GM12878 (cell line): ENCODE results near the gene TMSB10. TPM values are rescaled to one million over a fixed set of nuclear protein-coding genes. Genes with fewer than 3 reads are reported as not detected.

ENCODE experiments used
- BACH1 ChIP-seq: fragments of 450-650 bp; IDR thresholded peaks from 2 replicates; pipeline ENCODE4 v1.6.1; 2017; ENCODE audit warnings: mild to moderate bottlenecking, borderline replicate concordance
- BCL11A ChIP-seq: IDR thresholded peaks from 2 replicates; pipeline ENCODE4 v1.6.1; 2011; ENCODE audit warnings: low read depth, low read length
- CBX5 ChIP-seq: sonication (generic); IDR thresholded peaks from 2 replicates; pipeline ENCODE4 v1.6.1; 2016; ENCODE audit warnings: low read depth, moderate library complexity, mild to moderate bottlenecking, inconsistent platforms
- CHD2 ChIP-seq: IDR thresholded peaks from 2 replicates; pipeline ENCODE4 v1.6.1; 2011; ENCODE audit warnings: low read depth, low read length, improper control_type of control experiment, borderline replicate concordance
- DPF2 ChIP-seq: fragments of 450-650 bp; IDR thresholded peaks from 2 replicates; pipeline ENCODE4 v1.6.1; 2017; ENCODE audit warnings: mild to moderate bottlenecking
- EGR1 ChIP-seq, 2 experiments: IDR thresholded peaks; 1 replicate in 1 of 2; 2 replicates in 1 of 2; pipeline ENCODE4 v1.6.1; 2011 to 2012; ENCODE audit warnings: low read depth in 2 of 2, low read length in 2 of 2, borderline replicate concordance in 1 of 2, mild to moderate bottlenecking in 1 of 2, moderate library complexity in 1 of 2
- EZH2 ChIP-seq: IDR thresholded peaks from 2 replicates; pipeline ENCODE4 v1.6.1; 2012; ENCODE audit warnings: low read depth, mild to moderate bottlenecking, control low read depth, inconsistent platforms, low read length, borderline replicate concordance; ENCODE audit not compliant: control insufficient read depth
- HDAC2 ChIP-seq: fragments of 200-600 bp; sonication (generic); IDR thresholded peaks from 2 replicates; pipeline ENCODE4 v1.6.1; 2017
- IKZF2 ChIP-seq, 2 experiments: fragments of 450-650 bp; IDR thresholded peaks; 2 replicates each; pipeline ENCODE4 v1.6.1; 2017; ENCODE audit warnings: mild to moderate bottlenecking in 2 of 2, moderate library complexity in 2 of 2
- NRF1 ChIP-seq: conservative IDR thresholded peaks from 2 replicates; pipeline ENCODE4 v1.6.1; 2011; ENCODE audit warnings: mild to moderate bottlenecking, low read depth, low read length, improper control_type of control experiment
- PAX8 ChIP-seq: fragments of 450-650 bp; IDR thresholded peaks from 2 replicates; pipeline ENCODE4 v1.6.1; 2017; ENCODE audit warnings: mild to moderate bottlenecking, moderate library complexity
- POLR2A ChIP-seq: IDR thresholded peaks from 2 replicates; pipeline ENCODE4 v1.6.1; 2011; ENCODE audit warnings: low read depth, mild to moderate bottlenecking, low read length
- RFX5 ChIP-seq: IDR thresholded peaks from 2 replicates; pipeline ENCODE4 v1.6.1; 2011; ENCODE audit warnings: low read depth, low read length, improper control_type of control experiment
- SIX5 ChIP-seq: IDR thresholded peaks from 2 replicates; pipeline ENCODE4 v1.6.1; 2011; ENCODE audit warnings: mild to moderate bottlenecking, low read depth, low read length, moderate library complexity; ENCODE audit not compliant: severe bottlenecking
- SP1 ChIP-seq: IDR thresholded peaks from one replicate; pipeline ENCODE4 v1.6.1; 2011; ENCODE audit warnings: low read depth, low read length
- SREBF1 ChIP-seq: IDR thresholded peaks from 2 replicates; pipeline ENCODE4 v1.6.1; 2012; ENCODE audit warnings: mild to moderate bottlenecking, low read length
- TBL1XR1 ChIP-seq: IDR thresholded peaks from 2 replicates; pipeline ENCODE4 v1.6.1; 2012; ENCODE audit warnings: low read depth, low read length, improper control_type of control experiment
- TCF12 ChIP-seq: IDR thresholded peaks from 2 replicates; pipeline ENCODE4 v1.6.1; 2011; ENCODE audit warnings: low read depth, mild to moderate bottlenecking, low read length
- TCF3 ChIP-seq: IDR thresholded peaks from 2 replicates; pipeline ENCODE4 v1.6.1; 2012; ENCODE audit warnings: low read depth, mild to moderate bottlenecking, low read length, borderline replicate concordance; ENCODE audit not compliant: insufficient read depth
- ZNF217 ChIP-seq: fragments of 450-650 bp; IDR thresholded peaks from 2 replicates; pipeline ENCODE4 v1.6.1; 2017; ENCODE audit warnings: antibody characterized with exemption, mild to moderate bottlenecking
- polyA plus RNA-seq, 11 experiments: library from polyadenylated mRNA; depleted of rRNA in 4 of 11; unstranded in 6 of 11; stranded (reverse) in 5 of 11; fragments of >200 nt; fragmentation: Nextera tagmentation in 4 of 11; fragmentation: Illumina TruSeq in 1 of 11; extraction: Ambion mirVana in 4 of 11; extraction: Trizol in 1 of 11; gene quantifications; 1 replicate in 1 of 11; 2 replicates in 10 of 11; pipeline versions ENCODE4 v1.2.1 to v1.2.3, GENCODE V29; 2011 to 2016; ENCODE audit warnings: inconsistent platforms in 2 of 11, missing spikeins in 2 of 11, low read depth in 1 of 11
- total RNA-seq, 4 experiments: library from RNA; depleted of rRNA in 3 of 4; stranded (reverse); fragments of >200 nt in 3 of 4; fragmentation: Illumina TruSeq in 1 of 4; extraction: Trizol in 1 of 4; gene quantifications; 2 replicates each; pipeline versions ENCODE4 v1.2.1 to v1.2.3, GENCODE V29; 2013 to 2021
- TF ChIP-seq, protein P1 (sequence below): IDR thresholded peaks from 2 replicates; pipeline ENCODE4 v1.6.1; 2011; ENCODE audit warnings: low read depth, mild to moderate bottlenecking, low read length, moderate library complexity, borderline replicate concordance; ENCODE audit errors: extremely low read depth
- TF ChIP-seq, protein P2 (sequence below): fragments of 450-650 bp; IDR thresholded peaks from 2 replicates; pipeline ENCODE4 v1.6.1; 2016; ENCODE audit warnings: mild to moderate bottlenecking, moderate library complexity, borderline replicate concordance
- TF ChIP-seq, protein P3 (sequence below): fragments of 450-650 bp; IDR thresholded peaks from 2 replicates; pipeline ENCODE4 v1.6.1; 2017; ENCODE audit warnings: mild to moderate bottlenecking, moderate library complexity

TMSB10 gene
- total and polyA plus RNA-seq, 10 of the 15 experiments (the other 5 are each of a cell fraction or from before 2014, with no cell fraction given) = 1,406 to 4,860 (median 3,381) TPM

DNA sequence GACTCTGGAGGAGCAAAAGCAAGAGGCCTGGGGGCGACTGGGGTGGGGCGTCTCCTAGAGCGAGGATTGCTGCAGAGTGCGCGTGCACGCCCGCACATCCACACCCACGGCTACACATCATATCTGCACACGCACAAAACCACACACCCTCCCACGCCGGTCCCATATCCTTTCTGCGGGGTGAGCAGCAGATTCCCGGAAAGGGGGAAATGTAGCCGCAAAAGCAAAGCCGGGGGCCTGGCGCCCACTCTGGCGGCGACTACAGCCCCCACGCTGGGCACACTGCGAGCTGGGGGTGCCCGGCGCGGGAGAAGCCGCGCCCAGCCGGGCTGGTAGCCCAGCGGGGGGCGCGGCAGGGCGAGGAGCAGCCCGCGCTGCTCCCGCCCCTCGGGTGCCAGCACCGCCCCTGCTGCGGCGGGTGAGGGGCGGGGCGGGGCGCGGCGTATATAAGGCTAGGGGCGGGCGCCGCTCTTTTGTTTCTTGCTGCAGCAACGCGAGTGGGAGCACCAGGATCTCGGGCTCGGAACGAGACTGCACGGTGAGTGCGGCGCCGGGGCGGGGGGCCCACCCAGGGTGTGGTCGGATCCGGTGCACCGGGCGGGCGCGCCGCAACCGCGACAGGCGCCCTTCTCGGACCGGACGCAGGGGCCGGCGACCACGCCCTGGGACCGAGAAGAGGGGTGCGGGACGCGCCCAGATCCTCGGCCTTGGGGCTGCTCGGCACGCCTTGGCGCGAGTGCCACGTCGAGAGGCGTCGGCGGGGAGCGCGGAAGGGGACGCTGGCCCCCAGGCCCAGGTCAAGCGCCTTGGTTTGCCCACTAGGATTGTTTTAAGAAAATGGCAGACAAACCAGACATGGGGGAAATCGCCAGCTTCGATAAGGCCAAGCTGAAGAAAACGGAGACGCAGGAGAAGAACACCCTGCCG, at the start of gene TMSB10 (continued):
- TF ChIP-seq CHD2 = no peak; the same call in 1 of the 2 replicates
- peak; percentile 58; the same call in 1 of the 2 replicates for TF ChIP-seq TCF12
- no peak for TF ChIP-seq HDAC2
- peak in 1 of 2 experiments; percentile 56; a peak in 2 of 3 replicates for TF ChIP-seq EGR1 (IDR thresholded peaks at IDR 0.05; ENCODE audit: borderline replicate concordance in 1 of 2, low read depth in 2 of 2, low read length in 2 of 2)
- TF ChIP-seq CBX5 = no peak
- no peak; the same call in 1 of the 2 replicates for TF ChIP-seq BCL11A
- TF ChIP-seq DPF2 = peak; percentile 80
- TF ChIP-seq SIX5 = no peak
- TF ChIP-seq TBL1XR1 = peak; percentile 23; the same call in 1 of the 2 replicates
- TF ChIP-seq, protein P1, sequence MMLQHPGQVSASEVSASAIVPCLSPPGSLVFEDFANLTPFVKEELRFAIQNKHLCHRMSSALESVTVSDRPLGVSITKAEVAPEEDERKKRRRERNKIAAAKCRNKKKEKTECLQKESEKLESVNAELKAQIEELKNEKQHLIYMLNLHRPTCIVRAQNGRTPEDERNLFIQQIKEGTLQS = no peak
- peak; percentile 87 for TF ChIP-seq TCF3
- peak; percentile 99 for TF ChIP-seq POLR2A
- no peak for TF ChIP-seq RFX5
- TF ChIP-seq BACH1 = peak; percentile 90
- TF ChIP-seq SREBF1 = no peak
- TF ChIP-seq, protein P2, sequence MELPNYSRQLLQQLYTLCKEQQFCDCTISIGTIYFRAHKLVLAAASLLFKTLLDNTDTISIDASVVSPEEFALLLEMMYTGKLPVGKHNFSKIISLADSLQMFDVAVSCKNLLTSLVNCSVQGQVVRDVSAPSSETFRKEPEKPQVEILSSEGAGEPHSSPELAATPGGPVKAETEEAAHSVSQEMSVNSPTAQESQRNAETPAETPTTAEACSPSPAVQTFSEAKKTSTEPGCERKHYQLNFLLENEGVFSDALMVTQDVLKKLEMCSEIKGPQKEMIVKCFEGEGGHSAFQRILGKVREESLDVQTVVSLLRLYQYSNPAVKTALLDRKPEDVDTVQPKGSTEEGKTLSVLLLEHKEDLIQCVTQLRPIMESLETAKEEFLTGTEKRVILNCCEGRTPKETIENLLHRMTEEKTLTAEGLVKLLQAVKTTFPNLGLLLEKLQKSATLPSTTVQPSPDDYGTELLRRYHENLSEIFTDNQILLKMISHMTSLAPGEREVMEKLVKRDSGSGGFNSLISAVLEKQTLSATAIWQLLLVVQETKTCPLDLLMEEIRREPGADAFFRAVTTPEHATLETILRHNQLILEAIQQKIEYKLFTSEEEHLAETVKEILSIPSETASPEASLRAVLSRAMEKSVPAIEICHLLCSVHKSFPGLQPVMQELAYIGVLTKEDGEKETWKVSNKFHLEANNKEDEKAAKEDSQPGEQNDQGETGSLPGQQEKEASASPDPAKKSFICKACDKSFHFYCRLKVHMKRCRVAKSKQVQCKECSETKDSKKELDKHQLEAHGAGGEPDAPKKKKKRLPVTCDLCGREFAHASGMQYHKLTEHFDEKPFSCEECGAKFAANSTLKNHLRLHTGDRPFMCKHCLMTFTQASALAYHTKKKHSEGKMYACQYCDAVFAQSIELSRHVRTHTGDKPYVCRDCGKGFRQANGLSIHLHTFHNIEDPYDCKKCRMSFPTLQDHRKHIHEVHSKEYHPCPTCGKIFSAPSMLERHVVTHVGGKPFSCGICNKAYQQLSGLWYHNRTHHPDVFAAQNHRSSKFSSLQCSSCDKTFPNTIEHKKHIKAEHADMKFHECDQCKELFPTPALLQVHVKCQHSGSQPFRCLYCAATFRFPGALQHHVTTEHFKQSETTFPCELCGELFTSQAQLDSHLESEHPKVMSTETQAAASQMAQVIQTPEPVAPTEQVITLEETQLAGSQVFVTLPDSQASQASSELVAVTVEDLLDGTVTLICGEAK = no peak
- no peak for TF ChIP-seq NRF1
- TF ChIP-seq IKZF2 (IDR thresholded peaks at IDR 0.05) = peak; percentile 55 to 72
- TF ChIP-seq, protein P3, sequence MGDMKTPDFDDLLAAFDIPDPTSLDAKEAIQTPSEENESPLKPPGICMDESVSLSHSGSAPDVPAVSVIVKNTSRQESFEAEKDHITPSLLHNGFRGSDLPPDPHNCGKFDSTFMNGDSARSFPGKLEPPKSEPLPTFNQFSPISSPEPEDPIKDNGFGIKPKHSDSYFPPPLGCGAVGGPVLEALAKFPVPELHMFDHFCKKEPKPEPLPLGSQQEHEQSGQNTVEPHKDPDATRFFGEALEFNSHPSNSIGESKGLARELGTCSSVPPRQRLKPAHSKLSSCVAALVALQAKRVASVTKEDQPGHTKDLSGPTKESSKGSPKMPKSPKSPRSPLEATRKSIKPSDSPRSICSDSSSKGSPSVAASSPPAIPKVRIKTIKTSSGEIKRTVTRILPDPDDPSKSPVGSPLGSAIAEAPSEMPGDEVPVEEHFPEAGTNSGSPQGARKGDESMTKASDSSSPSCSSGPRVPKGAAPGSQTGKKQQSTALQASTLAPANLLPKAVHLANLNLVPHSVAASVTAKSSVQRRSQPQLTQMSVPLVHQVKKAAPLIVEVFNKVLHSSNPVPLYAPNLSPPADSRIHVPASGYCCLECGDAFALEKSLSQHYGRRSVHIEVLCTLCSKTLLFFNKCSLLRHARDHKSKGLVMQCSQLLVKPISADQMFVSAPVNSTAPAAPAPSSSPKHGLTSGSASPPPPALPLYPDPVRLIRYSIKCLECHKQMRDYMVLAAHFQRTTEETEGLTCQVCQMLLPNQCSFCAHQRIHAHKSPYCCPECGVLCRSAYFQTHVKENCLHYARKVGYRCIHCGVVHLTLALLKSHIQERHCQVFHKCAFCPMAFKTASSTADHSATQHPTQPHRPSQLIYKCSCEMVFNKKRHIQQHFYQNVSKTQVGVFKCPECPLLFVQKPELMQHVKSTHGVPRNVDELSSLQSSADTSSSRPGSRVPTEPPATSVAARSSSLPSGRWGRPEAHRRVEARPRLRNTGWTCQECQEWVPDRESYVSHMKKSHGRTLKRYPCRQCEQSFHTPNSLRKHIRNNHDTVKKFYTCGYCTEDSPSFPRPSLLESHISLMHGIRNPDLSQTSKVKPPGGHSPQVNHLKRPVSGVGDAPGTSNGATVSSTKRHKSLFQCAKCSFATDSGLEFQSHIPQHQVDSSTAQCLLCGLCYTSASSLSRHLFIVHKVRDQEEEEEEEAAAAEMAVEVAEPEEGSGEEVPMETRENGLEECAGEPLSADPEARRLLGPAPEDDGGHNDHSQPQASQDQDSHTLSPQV = no peak
- no peak for TF ChIP-seq EZH2
- no peak for TF ChIP-seq SP1
- no peak for TF ChIP-seq PAX8
- TF ChIP-seq ZNF217 = peak; percentile 80
